ENCODE measurements around the gene SNX33. TPM values are rescaled to one million over a fixed set of nuclear protein-coding genes. Genes with fewer than 3 reads are reported as not detected.

Gene SNX33
- total RNA-seq, 1 donor from 2014 or later = 36.3 TPM

GRCh38 chr15:75637245-75638009 lies 10.3 kb upstream of the SNX33 start:
- peaks cover 27% of the 10 kb centered on the region for H3K4me1 Mint-ChIP-seq (ENCODE audit: unreplicated experiment)
- no peaks in the 10 kb centered on the region for H3K36me3 Mint-ChIP-seq (ENCODE audit: unreplicated experiment)
- no peak overlapping the region for H3K4me3 Mint-ChIP-seq (ENCODE audit: unreplicated experiment)
- H3K27ac Mint-ChIP-seq (ENCODE audit: unreplicated experiment) = no peak overlapping the region
- no peak for DNase-seq (ENCODE audit: extremely low spot score, unreplicated experiment)
- TF ChIP-seq CTCF (IDR thresholded peaks at IDR 0.05) = no peak
- no peaks in the 10 kb centered on the region for H3K9me3 Mint-ChIP-seq (ENCODE audit: unreplicated experiment)
- H3K27me3 Mint-ChIP-seq (ENCODE audit: unreplicated experiment) = no peaks in the 10 kb centered on the region

GRCh38 chr15:75639191-75639708 lies 8.5 kb upstream of the SNX33 start:
- TF ChIP-seq CTCF (IDR thresholded peaks at IDR 0.05) = no peak

GRCh38 chr15:75639709-75640482 lies 7.8 kb upstream of the SNX33 start, which contains the start of gene IMP3:
TSS of gene IMP3 (minus strand) at chr15:75640224. CDS start at chr15:75640168, 56 bp downstream.
- peaks cover 34% of the 10 kb centered on the region for H3K4me1 Mint-ChIP-seq (ENCODE audit: unreplicated experiment)
- no peaks in the 10 kb centered on the region for H3K27me3 Mint-ChIP-seq (ENCODE audit: unreplicated experiment)
- H3K4me3 Mint-ChIP-seq (ENCODE audit: unreplicated experiment) = peak within 1 kb of the TSS; percentile 88
- TF ChIP-seq CTCF (IDR thresholded peaks at IDR 0.05) = no peak
- H3K9me3 Mint-ChIP-seq (ENCODE audit: unreplicated experiment) = no peaks in the 10 kb centered on the region
- H3K27ac Mint-ChIP-seq (ENCODE audit: unreplicated experiment) = peak within 1 kb of the TSS; percentile 88
- peak; percentile 96 for DNase-seq (ENCODE audit: extremely low spot score, unreplicated experiment)
- H3K36me3 Mint-ChIP-seq (ENCODE audit: unreplicated experiment) = no peaks in the 10 kb centered on the region

More at GRCh38 chr15:75639191-75639708, 8.5 kb upstream of the SNX33 start:
- Mint-ChIP-seq H3K4me3 (ENCODE audit: unreplicated experiment) (peak overlapping the region; percentile 88), H3K9me3 (ENCODE audit: unreplicated experiment) (no peaks in the 10 kb centered on the region), H3K36me3 (ENCODE audit: unreplicated experiment) (no peaks in the 10 kb centered on the region), H3K4me1 (ENCODE audit: unreplicated experiment) (peaks cover 31% of the 10 kb centered on the region), H3K27ac (ENCODE audit: unreplicated experiment) (peak overlapping the region; percentile 88), H3K27me3 (ENCODE audit: unreplicated experiment) (no peaks in the 10 kb centered on the region)
- no peak for DNase-seq (ENCODE audit: extremely low spot score, unreplicated experiment)

GRCh38 chr15:75640483-75641178 lies 7.1 kb upstream of the SNX33 start:
- H3K36me3 Mint-ChIP-seq (ENCODE audit: unreplicated experiment) = no peaks in the 10 kb centered on the region
- TF ChIP-seq CTCF (IDR thresholded peaks at IDR 0.05) = peak; percentile 46

More at GRCh38 chr15:75640483-75641178, 7.1 kb upstream of the SNX33 start:
- Mint-ChIP-seq H3K4me3 (ENCODE audit: unreplicated experiment) (peak overlapping the region; percentile 88), H3K27ac (ENCODE audit: unreplicated experiment) (peak overlapping the region; percentile 88), H3K9me3 (ENCODE audit: unreplicated experiment) (no peaks in the 10 kb centered on the region), H3K27me3 (ENCODE audit: unreplicated experiment) (no peaks in the 10 kb centered on the region), H3K4me1 (ENCODE audit: unreplicated experiment) (peaks cover 36% of the 10 kb centered on the region)
- DNase-seq (ENCODE audit: extremely low spot score, unreplicated experiment) = no peak

All from osteocyte (in vitro differentiated cells).